HEK293 (cell line): ENCODE data around the gene SPOCK1.

ENCODE experiments used
- CTCF ChIA-PET: fragments of 350-600 bp; formaldehyde crosslinking; extraction: SDS; loops from one replicate; lab custom pipeline; 2021; ENCODE audit warnings: antibody characterized with exemption; lab: Yijun Ruan, JAX
- POLR2A ChIA-PET: fragments of 300-600 bp; formaldehyde crosslinking; extraction: SDS; loops from one replicate; lab custom pipeline; 2020; ENCODE audit warnings: antibody characterized with exemption, inconsistent platforms; lab: Yijun Ruan, JAX
- H3K27ac ChIP-seq: fragments of 200-500 bp; sonication (Bioruptor generic); 2 replicates; pipeline ENCODE4 v1.5.1; 2014; ENCODE audit warnings: low read depth, low read length, control low read depth, inconsistent platforms; ENCODE audit errors: extremely low read depth
- H3K36me3 ChIP-seq, 2 experiments: fragments of 200-500 bp in 1 of 2; sonication (Bioruptor generic) in 1 of 2; 1 replicate in 1 of 2; 2 replicates in 1 of 2; pipeline ENCODE4 v1.5.1; 2014 to 2017; ENCODE audit warnings: inconsistent platforms in 2 of 2, low read length in 2 of 2; ENCODE audit not compliant: control insufficient read depth in 2 of 2, insufficient read depth in 1 of 2
- H3K4me1 ChIP-seq: fragments of 200-500 bp; sonication (Bioruptor generic); 2 replicates; pipeline ENCODE4 v1.5.1; 2014; ENCODE audit warnings: mild to moderate bottlenecking, low read length, inconsistent platforms; ENCODE audit not compliant: control insufficient read depth, insufficient read depth
- H3K4me3 ChIP-seq: 2 replicates; pipeline ENCODE4 v1.5.1; 2011; ENCODE audit warnings: low read depth, mild to moderate bottlenecking, control low read depth, low read length, moderate library complexity
- H3K9me3 ChIP-seq: fragments of 200-500 bp; sonication (Bioruptor generic); 2 replicates; pipeline ENCODE4 v1.5.1; 2014; ENCODE audit warnings: low read depth, low read length, inconsistent platforms; ENCODE audit not compliant: control insufficient read depth, insufficient read depth
- CTCF ChIP-seq: fragments of 450-650 bp; formaldehyde crosslinking; IDR thresholded peaks from 2 replicates; pipeline ENCODE4 v1.5.1; 2016; ENCODE audit warnings: missing biosample characterization, missing genetic modification characterization
- GLI4 ChIP-seq: fragments of 450-650 bp; formaldehyde crosslinking; IDR thresholded peaks from 2 replicates; pipeline ENCODE4 v1.5.1; 2016; ENCODE audit warnings: missing biosample characterization, missing genetic modification characterization
- IKZF3 ChIP-seq: fragments of 450-650 bp; IDR thresholded peaks from 2 replicates; pipeline ENCODE4 v1.5.0; 2018; ENCODE audit warnings: missing biosample characterization, mild to moderate bottlenecking, missing genetic modification characterization, moderate library complexity
- PRDM4 ChIP-seq: fragments of 450-650 bp; formaldehyde crosslinking; IDR thresholded peaks from 2 replicates; pipeline ENCODE4 v1.5.1; 2017; ENCODE audit warnings: missing biosample characterization, missing genetic modification characterization
- SP2 ChIP-seq: fragments of 450-650 bp; formaldehyde crosslinking; IDR thresholded peaks from 2 replicates; pipeline ENCODE4 v1.5.1; 2016; ENCODE audit warnings: missing biosample characterization, missing genetic modification characterization
- YY1 ChIP-seq: fragments of 450-650 bp; formaldehyde crosslinking; IDR thresholded peaks from 2 replicates; pipeline ENCODE4 v1.5.1; 2018; ENCODE audit warnings: missing biosample characterization, missing genetic modification characterization
- ZBTB1 ChIP-seq: fragments of 450-650 bp; formaldehyde crosslinking; IDR thresholded peaks from 2 replicates; pipeline ENCODE4 v1.5.1; 2016; ENCODE audit warnings: missing biosample characterization, missing genetic modification characterization
- ZBTB21 ChIP-seq: fragments of 450-650 bp; formaldehyde crosslinking; IDR thresholded peaks from 2 replicates; pipeline ENCODE4 v1.5.1; 2017; ENCODE audit warnings: missing biosample characterization, missing genetic modification characterization
- ZNF18 ChIP-seq: fragments of 450-650 bp; formaldehyde crosslinking; IDR thresholded peaks from 2 replicates; pipeline ENCODE4 v1.5.1; 2016; ENCODE audit warnings: missing biosample characterization, missing genetic modification characterization
- ZNF211 ChIP-seq: fragments of 450-650 bp; formaldehyde crosslinking; IDR thresholded peaks from 2 replicates; pipeline ENCODE4 v1.5.1; 2016; ENCODE audit warnings: low read depth, missing biosample characterization, missing genetic modification characterization
- ZNF239 ChIP-seq: fragments of 450-650 bp; formaldehyde crosslinking; IDR thresholded peaks from 2 replicates; pipeline ENCODE4 v1.5.1; 2016; ENCODE audit warnings: missing biosample characterization, missing genetic modification characterization
- ZNF24 ChIP-seq: fragments of 450-650 bp; formaldehyde crosslinking; IDR thresholded peaks from 2 replicates; pipeline ENCODE4 v1.5.1; 2016; ENCODE audit warnings: missing biosample characterization, missing genetic modification characterization
- ZNF324 ChIP-seq: fragments of 450-650 bp; formaldehyde crosslinking; IDR thresholded peaks from 2 replicates; pipeline ENCODE4 v1.5.1; 2016; ENCODE audit warnings: missing biosample characterization, missing genetic modification characterization
- ZNF488 ChIP-seq: fragments of 450-650 bp; formaldehyde crosslinking; IDR thresholded peaks from 2 replicates; pipeline ENCODE4 v1.5.1; 2016; ENCODE audit warnings: missing biosample characterization, missing genetic modification characterization
- ZNF624 ChIP-seq: fragments of 450-650 bp; formaldehyde crosslinking; IDR thresholded peaks from 2 replicates; pipeline ENCODE4 v1.5.1; 2017; ENCODE audit warnings: missing biosample characterization, missing genetic modification characterization
- ZNF654 ChIP-seq: fragments of 450-650 bp; formaldehyde crosslinking; IDR thresholded peaks from 2 replicates; pipeline ENCODE4 v1.5.1; 2016; ENCODE audit warnings: low read depth, missing biosample characterization, missing genetic modification characterization
- ZSCAN23 ChIP-seq: fragments of 450-650 bp; formaldehyde crosslinking; IDR thresholded peaks from 2 replicates; pipeline ENCODE4 v1.5.1; 2016; ENCODE audit warnings: missing biosample characterization, missing genetic modification characterization
- ZSCAN5A ChIP-seq: fragments of 450-650 bp; formaldehyde crosslinking; IDR thresholded peaks from 2 replicates; pipeline ENCODE4 v1.5.1; 2016; ENCODE audit warnings: missing biosample characterization, missing genetic modification characterization

Gene SPOCK1

GRCh38 chr5:137054792-137055191 lies 444.3 kb downstream of the SPOCK1 start (continued):
- no peak for TF ChIP-seq ZNF18 (tag by site-specific recombination)

- POLR2A ChIA-PET, result no interaction called here
- TF ChIP-seq ZBTB1 (tag by site-specific recombination), result no peak
- H3K4me1 ChIP-seq, result no peaks in the 10 kb centered on the region
- no peak overlapping the region for H3K4me3 ChIP-seq
- no peak overlapping the region for H3K27ac ChIP-seq
- H3K36me3 ChIP-seq, result no peaks in the 10 kb centered on the region
- H3K9me3 ChIP-seq, result no peaks in the 10 kb centered on the region
- CTCF ChIA-PET, result no interaction called here
These were observed 444.8 kb downstream of the SPOCK1 start for GRCh38 chr5:137054335-137054734.

GRCh38 chr5:137051161-137051560 lies 448.0 kb downstream of the SPOCK1 start:
- Histone ChIP-seq H3K4me3 (no peak overlapping the region), H3K4me1 (no peaks in the 10 kb centered on the region), H3K36me3 (no peaks in the 10 kb centered on the region), H3K9me3 (no peaks in the 10 kb centered on the region), H3K27ac (no peak overlapping the region)
- CTCF ChIA-PET, result interaction anchor here (1.2 kb wide), 1 partner anchor 35 kb away, joined by 3 read pairs; no protein-coding TSS in a partner anchor
- POLR2A ChIA-PET, result no interaction called here
- TF ChIP-seq GLI4 (tag by site-specific recombination) (no peak), ZNF488 (tag by site-specific recombination) (no peak), ZNF654 (tag by site-specific recombination) (0 out of 2 replicates have a peak, but pooled peaks have one; percentile 13), CTCF (tag by site-specific recombination) (peak; percentile 24; the same call in 1 of the 2 replicates)
- TF ChIP-seq, all 188 proteins: peak for 2

GRCh38 chr5:137040641-137041340 lies 458.3 kb downstream of the SPOCK1 start:
- ChIA-PET POLR2A (no interaction called here), CTCF (interaction anchor here (1.2 kb wide), 1 partner anchor 34 kb away, joined by 3 read pairs; no protein-coding TSS in a partner anchor)
- Histone ChIP-seq H3K4me3 (no peak overlapping the region), H3K4me1 (no peaks in the 10 kb centered on the region), H3K27ac (no peak overlapping the region), H3K9me3 (no peaks in the 10 kb centered on the region), H3K36me3 (no peaks in the 10 kb centered on the region)
- TF ChIP-seq ZNF624 (tag by site-specific recombination) (no peak), SP2 (tag by site-specific recombination) (no peak), ZNF239 (tag by site-specific recombination) (no peak), PRDM4 (tag by site-specific recombination) (no peak), ZSCAN5A (no peak), YY1 (no peak), IKZF3 (no peak), ZNF324 (tag by site-specific recombination) (no peak), ZBTB21 (tag by site-specific recombination) (no peak), ZSCAN23 (tag by site-specific recombination) (no peak), ZNF211 (no peak), ZNF24 (no peak)
